ENCODE measurements around the gene NOB1. TPM values are rescaled to one million over a fixed set of nuclear protein-coding genes. Genes with fewer than 3 reads are reported as not detected.
"Not testable (repeated sequence)": the region's sequence is repeated elsewhere in the genome, so short reads cannot be mapped to it uniquely, and the experiment has no call there.

NOB1 gene
- 100 to 1,000 TPM; 110 to 114 TPM for total RNA-seq

GRCh38 chr16:69754469-69755310 lies at the start of gene NOB1:
Gene NOB1 (minus strand): TSS chr16:69754926. CDS start chr16:69754910, 16 bp downstream.
- H3K36me3 Mint-ChIP-seq (ENCODE audit: low read depth): peaks cover 27% of the 10 kb centered on the region
- intact Hi-C loops (cut with micrococcal nuclease): loop anchor here (1.0 to 10.0 kb wide), 11 partner anchors 28 to 910 kb away; partner anchors contain the start of genes COG8, CYB5B, NIP7 and NQO1
- H3K4me1 Mint-ChIP-seq (ENCODE audit: low read depth): peaks cover 22% of the 10 kb centered on the region
- H3K4me3 Mint-ChIP-seq: peak within 1 kb of the TSS; percentile 97
- peak; percentile 98 for DNase-seq
- CTCF ChIA-PET: interaction anchor here (0.6 to 2.6 kb wide), 30 partner anchors 8 to 496 kb away, joined by 3 to 58 read pairs (median 4); partner anchors contain the start of genes COG8, NQO1, TERF2 and WWP2
- no peaks in the 10 kb centered on the region for H3K27me3 Mint-ChIP-seq (ENCODE audit: low read depth)
- peak within 1 kb of the TSS; percentile 97 for H3K27ac Mint-ChIP-seq
- no peaks in the 10 kb centered on the region for H3K9me3 Mint-ChIP-seq

GRCh38 chr16:69804297-69804696 lies 49.6 kb upstream of the NOB1 start:
- CTCF ChIA-PET: no interaction called here
- no peaks in the 10 kb centered on the region for H3K9me3 Mint-ChIP-seq
- no peaks in the 10 kb centered on the region for H3K27me3 Mint-ChIP-seq (ENCODE audit: low read depth)
- H3K36me3 Mint-ChIP-seq (ENCODE audit: low read depth): peaks cover 14% of the 10 kb centered on the region
- DNase-seq: no peak
- H3K27ac Mint-ChIP-seq: no peak overlapping the region
- H3K4me1 Mint-ChIP-seq (ENCODE audit: low read depth): no peaks in the 10 kb centered on the region
- intact Hi-C loops (cut with micrococcal nuclease): no loop called here
- no peak overlapping the region for H3K4me3 Mint-ChIP-seq

GRCh38 chr16:69799611-69800031 lies 44.9 kb upstream of the NOB1 start:
- CTCF ChIA-PET: no interaction called here
- Mint-ChIP-seq H3K36me3 (ENCODE audit: low read depth) (peaks cover 14% of the 10 kb centered on the region), H3K27me3 (ENCODE audit: low read depth) (no peaks in the 10 kb centered on the region), H3K4me3 (no peak overlapping the region), H3K4me1 (ENCODE audit: low read depth) (no peaks in the 10 kb centered on the region), H3K27ac (no peak overlapping the region), H3K9me3 (no peaks in the 10 kb centered on the region)
- intact Hi-C loops (cut with micrococcal nuclease): no loop called here
- no peak for DNase-seq

- peaks cover 12% of the 10 kb centered on the region for H3K36me3 Mint-ChIP-seq (ENCODE audit: low read depth)
- H3K9me3 Mint-ChIP-seq: no peaks in the 10 kb centered on the region
- no peak overlapping the region for H3K27ac Mint-ChIP-seq
- H3K4me1 Mint-ChIP-seq (ENCODE audit: low read depth): no peaks in the 10 kb centered on the region
- CTCF ChIA-PET: interaction anchor here (0.6 to 1.1 kb wide), 2 partner anchors 8 to 70 kb away, joined by 3 to 5 read pairs; no protein-coding TSS in a partner anchor
- DNase-seq: no peak
- H3K27me3 Mint-ChIP-seq (ENCODE audit: low read depth): no peaks in the 10 kb centered on the region
- intact Hi-C loops (cut with micrococcal nuclease): no loop called here
- no peak overlapping the region for H3K4me3 Mint-ChIP-seq
Observed at GRCh38 chr16:69798466-69798865, 43.7 kb upstream of the NOB1 start.

GRCh38 chr16:69796285-69797118 lies 41.8 kb upstream of the NOB1 start:
- Mint-ChIP-seq H3K27ac (no peak overlapping the region), H3K4me3 (no peak overlapping the region), H3K36me3 (ENCODE audit: low read depth) (peaks cover 7% of the 10 kb centered on the region), H3K27me3 (ENCODE audit: low read depth) (no peaks in the 10 kb centered on the region), H3K9me3 (no peaks in the 10 kb centered on the region), H3K4me1 (ENCODE audit: low read depth) (no peaks in the 10 kb centered on the region)
- peak; percentile 41 for DNase-seq
- intact Hi-C loops (cut with micrococcal nuclease): loop anchor here (1.0 to 2.0 kb wide), 3 partner anchors 62 to 857 kb away; no protein-coding TSS in a partner anchor
- CTCF ChIA-PET: interaction anchor here (0.5 to 2.6 kb wide), 11 partner anchors 9 to 963 kb away, joined by 3 to 14 read pairs (median 3); no protein-coding TSS in a partner anchor

- H3K36me3 Mint-ChIP-seq (ENCODE audit: low read depth): peaks cover 6% of the 10 kb centered on the region
- no peaks in the 10 kb centered on the region for H3K27me3 Mint-ChIP-seq (ENCODE audit: low read depth)
- no peak overlapping the region for H3K27ac Mint-ChIP-seq
- intact Hi-C loops (cut with micrococcal nuclease): no loop called here
- no peaks in the 10 kb centered on the region for H3K9me3 Mint-ChIP-seq
- no peaks in the 10 kb centered on the region for H3K4me1 Mint-ChIP-seq (ENCODE audit: low read depth)
- CTCF ChIA-PET: interaction anchor here (0.6 to 2.0 kb wide), 5 partner anchors 11 to 136 kb away, joined by 3 to 10 read pairs (median 3); no protein-coding TSS in a partner anchor
- DNase-seq: no peak
- H3K4me3 Mint-ChIP-seq: no peak overlapping the region
Observed at GRCh38 chr16:69794486-69794885, 39.8 kb upstream of the NOB1 start.

- Mint-ChIP-seq H3K27me3 (ENCODE audit: low read depth) (no peaks in the 10 kb centered on the region), H3K4me1 (ENCODE audit: low read depth) (no peaks in the 10 kb centered on the region), H3K9me3 (no peaks in the 10 kb centered on the region), H3K27ac (no peak overlapping the region), H3K36me3 (ENCODE audit: low read depth) (peaks cover 2% of the 10 kb centered on the region), H3K4me3 (no peak overlapping the region)
- no peak for DNase-seq
- intact Hi-C loops (cut with micrococcal nuclease): no loop called here
- CTCF ChIA-PET: interaction anchor here (2.0 kb wide), 1 partner anchor 137 kb away, joined by 10 read pairs; no protein-coding TSS in a partner anchor
Observed at GRCh38 chr16:69793526-69793925, 38.8 kb upstream of the NOB1 start.

- H3K36me3 Mint-ChIP-seq (ENCODE audit: low read depth); H3K4me3 Mint-ChIP-seq; H3K9me3 Mint-ChIP-seq; DNase-seq; intact Hi-C loops (cut with micrococcal nuclease); H3K4me1 Mint-ChIP-seq (ENCODE audit: low read depth); H3K27me3 Mint-ChIP-seq (ENCODE audit: low read depth); H3K27ac Mint-ChIP-seq: not testable (repeated sequence)
- CTCF ChIA-PET: interaction anchor here (0.7 to 1.1 kb wide), 3 partner anchors 21 to 507 kb away, joined by 3 to 4 read pairs (median 3); no protein-coding TSS in a partner anchor
Observed at GRCh38 chr16:69791391-69791847, 36.7 kb upstream of the NOB1 start.

GRCh38 chr16:69787883-69788282 lies 33.2 kb upstream of the NOB1 start:
- Mint-ChIP-seq H3K36me3 (ENCODE audit: low read depth) (peaks cover 7% of the 10 kb centered on the region), H3K4me1 (ENCODE audit: low read depth) (no peaks in the 10 kb centered on the region), H3K27ac (no peak overlapping the region), H3K27me3 (ENCODE audit: low read depth) (no peaks in the 10 kb centered on the region), H3K4me3 (no peak overlapping the region), H3K9me3 (no peaks in the 10 kb centered on the region)
- DNase-seq: no peak
- CTCF ChIA-PET: interaction anchor here (2.0 kb wide), 1 partner anchor 9 kb away, joined by 8 read pairs; no protein-coding TSS in a partner anchor
- intact Hi-C loops (cut with micrococcal nuclease): no loop called here

- CTCF ChIA-PET: interaction anchor here (1.7 kb wide), 1 partner anchor 146 kb away, joined by 5 read pairs; no protein-coding TSS in a partner anchor
- intact Hi-C loops (cut with micrococcal nuclease): no loop called here
- Mint-ChIP-seq H3K27ac (no peak overlapping the region), H3K27me3 (ENCODE audit: low read depth) (no peaks in the 10 kb centered on the region), H3K4me3 (no peak overlapping the region), H3K9me3 (no peaks in the 10 kb centered on the region), H3K4me1 (ENCODE audit: low read depth) (peaks cover 4% of the 10 kb centered on the region), H3K36me3 (ENCODE audit: low read depth) (peaks cover 7% of the 10 kb centered on the region)
- DNase-seq: no peak
Observed at GRCh38 chr16:69784586-69784985, 29.9 kb upstream of the NOB1 start.

- Mint-ChIP-seq H3K9me3 (peaks cover 1% of the 10 kb centered on the region), H3K27ac (no peak overlapping the region), H3K4me1 (ENCODE audit: low read depth) (peaks cover 4% of the 10 kb centered on the region), H3K4me3 (no peak overlapping the region), H3K27me3 (ENCODE audit: low read depth) (no peaks in the 10 kb centered on the region), H3K36me3 (ENCODE audit: low read depth) (peaks cover 4% of the 10 kb centered on the region)
- intact Hi-C loops (cut with micrococcal nuclease): no loop called here
- CTCF ChIA-PET: no interaction called here
- DNase-seq: no peak
Observed at GRCh38 chr16:69781118-69781517, 26.4 kb upstream of the NOB1 start.

GRCh38 chr16:69779724-69780123 lies 25.0 kb upstream of the NOB1 start:
- peaks cover 14% of the 10 kb centered on the region for H3K9me3 Mint-ChIP-seq
- intact Hi-C loops (cut with micrococcal nuclease): no loop called here
- no peak overlapping the region for H3K27ac Mint-ChIP-seq
- no peak overlapping the region for H3K4me3 Mint-ChIP-seq
- DNase-seq: no peak
- no peaks in the 10 kb centered on the region for H3K27me3 Mint-ChIP-seq (ENCODE audit: low read depth)
- H3K4me1 Mint-ChIP-seq (ENCODE audit: low read depth): peaks cover 9% of the 10 kb centered on the region
- peaks cover 18% of the 10 kb centered on the region for H3K36me3 Mint-ChIP-seq (ENCODE audit: low read depth)
- CTCF ChIA-PET: no interaction called here

Measured in activated naive CD4-positive, alpha-beta T cell treated with anti-CD3 and anti-CD28 coated beads for 36 hours (primary cell).